ENCODE data around the gene LSM11.

LSM11 gene

DNA sequence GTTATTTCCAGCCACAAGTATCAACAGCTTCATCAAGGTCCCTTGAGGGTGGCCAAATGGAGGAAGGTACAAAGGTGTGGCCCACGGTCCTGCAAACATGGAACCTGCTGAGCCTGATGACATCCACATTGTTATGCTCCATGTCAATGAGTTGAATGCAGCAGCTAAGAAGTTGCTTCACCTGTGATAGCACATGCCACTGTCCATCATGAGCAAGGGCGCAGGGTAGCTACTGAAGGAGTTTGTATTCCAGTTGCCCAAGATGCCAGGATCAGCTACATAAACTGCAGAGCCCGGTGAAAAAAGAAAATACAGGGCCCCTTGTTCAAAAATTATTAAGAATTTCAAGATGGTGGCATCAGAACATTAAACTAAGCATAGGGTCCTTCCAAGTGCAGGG lies 24.2 kb downstream of the LSM11 start:
- no peaks in the 10 kb centered on the region for H3K4me1 ChIP-seq (ENCODE audit: control insufficient read depth, insufficient read depth, low read length)
- H3K4me3 ChIP-seq (ENCODE audit: low read length) = no peak overlapping the region
- H3K27me3 ChIP-seq (ENCODE audit: control insufficient read depth, insufficient read depth, low read length) = no peaks in the 10 kb centered on the region
- no peak overlapping the region for H3K27ac ChIP-seq (ENCODE audit: low read length)
- H3K9me3 ChIP-seq (ENCODE audit: control insufficient read depth, insufficient read depth, low read length) = no peaks in the 10 kb centered on the region
- WGBS (ENCODE audit: insufficient coverage, insufficient read length) = no CpG with 5 or more reads among the region's 3 CpGs
- DNase-seq (ENCODE audit: low read depth, low spot score) = no peak
- no peaks in the 10 kb centered on the region for H3K36me3 ChIP-seq (ENCODE audit: control insufficient read depth, insufficient read depth, low read length)

DNA sequence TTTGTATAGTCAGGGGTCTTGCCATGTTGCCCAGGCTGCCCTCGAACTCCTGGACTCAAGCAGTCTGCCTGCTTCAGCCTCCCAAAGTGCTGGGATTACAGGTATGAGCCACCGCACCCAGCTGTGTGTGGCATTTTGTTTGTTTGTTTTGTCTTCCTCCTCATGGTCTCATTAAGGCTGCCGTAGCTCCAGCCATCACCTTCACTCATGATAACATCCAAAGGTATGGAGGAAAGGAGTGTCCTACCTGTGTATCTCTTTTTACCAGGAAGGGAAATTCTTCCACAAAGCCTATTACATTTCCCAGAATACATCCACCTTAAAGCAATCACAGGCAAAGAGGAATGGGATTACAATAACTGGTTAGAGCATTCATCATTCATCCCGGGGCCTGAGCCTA lies 27.2 kb downstream of the LSM11 start:
- DNase-seq (ENCODE audit: low read depth, low spot score) = no peak
- Histone ChIP-seq H3K4me3 (ENCODE audit: low read length) (no peak overlapping the region), H3K36me3 (ENCODE audit: control insufficient read depth, insufficient read depth, low read length) (no peaks in the 10 kb centered on the region), H3K27ac (ENCODE audit: low read length) (no peak overlapping the region), H3K9me3 (ENCODE audit: control insufficient read depth, insufficient read depth, low read length) (no peaks in the 10 kb centered on the region), H3K4me1 (ENCODE audit: control insufficient read depth, insufficient read depth, low read length) (no peaks in the 10 kb centered on the region), H3K27me3 (ENCODE audit: control insufficient read depth, insufficient read depth, low read length) (no peaks in the 10 kb centered on the region)
- no CpG with 5 or more reads among the region's 4 CpGs for WGBS (ENCODE audit: insufficient coverage, insufficient read length)

DNA sequence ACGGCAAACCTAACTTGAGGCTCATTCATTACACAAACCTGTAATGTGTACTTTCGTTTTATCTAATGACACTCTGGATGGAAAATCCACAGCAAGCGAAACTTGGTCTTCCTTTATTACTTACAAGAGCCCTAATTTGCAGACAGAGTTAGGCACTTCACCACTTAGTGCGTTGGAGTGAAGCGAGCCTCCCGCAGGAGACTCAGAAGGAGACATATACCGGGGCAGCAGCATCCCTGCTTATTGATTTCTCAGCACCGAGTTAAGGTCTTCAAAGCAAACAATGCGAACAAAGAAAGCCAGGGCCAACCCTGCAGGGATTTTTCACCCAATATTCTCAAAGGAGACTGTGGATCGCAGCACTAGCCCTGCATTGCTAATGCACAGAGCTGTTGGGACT lies 28.6 kb downstream of the LSM11 start:
- Histone ChIP-seq H3K4me1 (ENCODE audit: control insufficient read depth, insufficient read depth, low read length) (no peaks in the 10 kb centered on the region), H3K36me3 (ENCODE audit: control insufficient read depth, insufficient read depth, low read length) (no peaks in the 10 kb centered on the region), H3K4me3 (ENCODE audit: low read length) (no peak overlapping the region), H3K27me3 (ENCODE audit: control insufficient read depth, insufficient read depth, low read length) (no peaks in the 10 kb centered on the region), H3K27ac (ENCODE audit: low read length) (no peak overlapping the region), H3K9me3 (ENCODE audit: control insufficient read depth, insufficient read depth, low read length) (no peaks in the 10 kb centered on the region)
- no peak for DNase-seq (ENCODE audit: low read depth, low spot score)
- WGBS (ENCODE audit: insufficient coverage, insufficient read length) = no CpG with 5 or more reads among the region's 10 CpGs

DNA sequence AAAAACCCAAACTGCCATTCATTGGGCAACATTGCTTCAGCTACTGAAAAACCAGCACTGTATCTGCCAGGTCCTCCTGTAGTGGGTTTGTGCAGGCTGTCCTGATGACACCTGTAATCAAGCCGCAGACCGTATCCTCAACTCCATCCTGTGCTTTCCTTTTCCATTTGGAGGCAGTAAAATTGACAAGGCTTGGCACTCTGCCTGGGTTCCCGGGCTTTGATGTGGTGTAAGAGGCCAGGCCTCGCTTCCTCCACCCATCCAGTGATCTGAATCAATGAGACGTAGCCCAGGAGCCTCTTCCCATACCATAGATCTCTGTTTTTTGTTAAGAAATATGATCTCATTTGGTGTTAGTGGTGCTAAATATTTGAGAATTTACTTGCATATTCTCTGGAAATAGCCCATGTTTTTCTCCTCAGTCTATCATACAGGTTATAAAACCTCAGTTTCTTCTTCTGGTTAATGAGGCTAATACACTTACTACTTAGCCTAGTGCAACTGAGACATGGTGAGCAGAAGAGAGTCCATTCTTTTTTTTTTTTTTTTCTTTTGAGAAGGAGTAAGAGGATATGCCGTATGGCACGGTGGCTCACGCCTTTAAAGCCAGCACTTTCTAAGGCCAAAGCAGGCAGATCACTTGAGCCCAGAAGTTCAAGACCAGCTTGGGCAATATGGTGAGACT lies 34.8 kb downstream of the LSM11 start:
- DNase-seq (ENCODE audit: low read depth, low spot score) = no peak
- no peak overlapping the region for H3K4me3 ChIP-seq (ENCODE audit: low read length)
- no CpG with 5 or more reads among the region's 8 CpGs for WGBS (ENCODE audit: insufficient coverage, insufficient read length)

DNA sequence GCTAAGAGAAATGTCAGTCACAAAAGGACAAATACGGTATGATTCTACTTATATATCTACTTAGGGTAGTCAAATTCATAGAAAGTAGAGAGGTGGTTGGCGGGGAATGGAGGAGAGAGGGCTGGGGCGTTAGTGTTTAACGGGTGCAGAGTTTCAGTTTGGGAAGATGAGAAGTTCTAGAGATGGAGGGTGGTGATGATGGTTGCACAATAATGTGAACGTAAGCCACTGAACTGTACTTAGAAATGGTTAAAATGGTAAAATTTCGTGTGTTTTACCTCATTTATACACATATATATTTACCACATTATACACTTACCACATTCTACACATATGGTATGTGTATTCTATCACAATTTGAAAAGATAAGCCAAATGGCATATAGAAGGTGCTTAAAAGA lies 35.7 kb downstream of the LSM11 start:
- DNase-seq (ENCODE audit: low read depth, low spot score) = no peak
- Histone ChIP-seq H3K4me1 (ENCODE audit: control insufficient read depth, insufficient read depth, low read length) (no peaks in the 10 kb centered on the region), H3K36me3 (ENCODE audit: control insufficient read depth, insufficient read depth, low read length) (no peaks in the 10 kb centered on the region), H3K27me3 (ENCODE audit: control insufficient read depth, insufficient read depth, low read length) (no peaks in the 10 kb centered on the region), H3K27ac (ENCODE audit: low read length) (no peak overlapping the region), H3K4me3 (ENCODE audit: low read length) (no peak overlapping the region), H3K9me3 (ENCODE audit: control insufficient read depth, insufficient read depth, low read length) (no peaks in the 10 kb centered on the region)
- WGBS (ENCODE audit: insufficient coverage, insufficient read length) = 100% methylated on average over 3 of the region's 6 CpGs

More for the DNA sequence above, 34.8 kb downstream of the LSM11 start:
- Histone ChIP-seq H3K27me3 (ENCODE audit: control insufficient read depth, insufficient read depth, low read length) (no peaks in the 10 kb centered on the region), H3K9me3 (ENCODE audit: control insufficient read depth, insufficient read depth, low read length) (no peaks in the 10 kb centered on the region), H3K36me3 (ENCODE audit: control insufficient read depth, insufficient read depth, low read length) (no peaks in the 10 kb centered on the region), H3K27ac (ENCODE audit: low read length) (no peak overlapping the region), H3K4me1 (ENCODE audit: control insufficient read depth, insufficient read depth, low read length) (no peaks in the 10 kb centered on the region)

DNA sequence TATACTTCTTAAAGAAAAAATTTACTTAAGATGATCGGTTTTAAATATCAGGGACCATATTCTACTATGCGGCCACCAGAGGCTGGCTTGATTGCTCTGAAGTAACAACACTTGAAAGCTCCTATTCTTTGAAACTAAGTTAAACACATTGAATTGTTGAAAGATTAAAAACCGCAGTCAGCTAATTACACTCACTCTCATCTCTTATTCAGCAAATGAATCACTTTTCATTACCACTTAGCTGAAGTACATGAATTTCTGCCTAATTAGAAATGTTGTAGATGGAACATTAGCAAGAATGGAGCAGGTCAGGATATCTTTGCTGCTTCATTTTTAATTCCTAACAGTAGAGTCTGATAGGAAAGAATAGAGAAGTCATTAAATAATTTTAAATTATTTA lies 42.3 kb downstream of the LSM11 start:
- Histone ChIP-seq H3K36me3 (ENCODE audit: control insufficient read depth, insufficient read depth, low read length) (peaks cover 3% of the 10 kb centered on the region; the same call in 1 of the 2 replicates), H3K27me3 (ENCODE audit: control insufficient read depth, insufficient read depth, low read length) (no peaks in the 10 kb centered on the region), H3K4me3 (ENCODE audit: low read length) (no peak overlapping the region), H3K27ac (ENCODE audit: low read length) (no peak overlapping the region), H3K9me3 (ENCODE audit: control insufficient read depth, insufficient read depth, low read length) (no peaks in the 10 kb centered on the region), H3K4me1 (ENCODE audit: control insufficient read depth, insufficient read depth, low read length) (no peaks in the 10 kb centered on the region)
- WGBS (ENCODE audit: insufficient coverage, insufficient read length) = no CpG with 5 or more reads among the region's 3 CpGs
- no peak for DNase-seq (ENCODE audit: low read depth, low spot score)

DNA sequence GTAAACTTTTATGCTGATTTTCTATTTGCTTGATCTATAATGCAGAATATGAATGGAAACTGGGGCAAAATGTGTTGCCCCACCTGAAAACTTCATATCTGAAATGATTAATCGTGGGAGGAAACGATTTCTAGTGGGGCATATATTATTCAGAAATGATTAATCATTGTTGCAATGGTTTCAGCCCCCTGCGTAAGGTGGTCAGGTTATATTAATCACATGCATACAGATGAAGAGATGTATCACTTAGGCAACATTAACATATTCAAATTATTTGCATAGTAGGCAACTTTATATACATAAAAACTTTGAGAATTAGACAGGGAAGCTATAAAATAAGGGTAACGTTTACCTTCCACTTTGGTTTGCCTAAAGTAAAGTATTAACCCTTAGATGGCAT lies 49.8 kb downstream of the LSM11 start:
- H3K9me3 ChIP-seq (ENCODE audit: control insufficient read depth, insufficient read depth, low read length) = no peaks in the 10 kb centered on the region
- DNase-seq (ENCODE audit: low read depth, low spot score) = no peak
- H3K27ac ChIP-seq (ENCODE audit: low read length) = no peak overlapping the region
- no peaks in the 10 kb centered on the region; the same call in 1 of the 2 replicates for H3K36me3 ChIP-seq (ENCODE audit: control insufficient read depth, insufficient read depth, low read length)
- no CpG with 5 or more reads among the region's 4 CpGs for WGBS (ENCODE audit: insufficient coverage, insufficient read length)
- H3K4me1 ChIP-seq (ENCODE audit: control insufficient read depth, insufficient read depth, low read length) = no peaks in the 10 kb centered on the region
- H3K4me3 ChIP-seq (ENCODE audit: low read length) = no peak overlapping the region
- no peaks in the 10 kb centered on the region for H3K27me3 ChIP-seq (ENCODE audit: control insufficient read depth, insufficient read depth, low read length)

DNA sequence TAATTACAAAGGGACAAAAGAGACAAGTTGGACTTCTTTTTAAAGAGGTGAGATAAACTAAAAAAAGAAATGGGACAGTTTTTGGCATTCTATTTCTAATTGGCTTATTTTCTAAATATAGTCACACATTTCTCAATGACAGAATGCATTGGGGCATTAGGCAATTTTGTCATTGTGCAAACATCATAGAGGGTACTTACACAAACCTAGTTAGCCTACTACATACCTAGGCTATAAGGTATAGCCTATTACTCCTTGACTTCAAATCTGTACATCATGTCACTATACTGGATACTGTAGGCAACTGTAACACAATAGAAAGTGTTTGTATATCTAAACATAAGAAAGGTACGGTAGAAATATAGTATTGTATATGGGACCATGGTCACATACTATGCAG lies 56.1 kb downstream of the LSM11 start:
- WGBS (ENCODE audit: insufficient coverage, insufficient read length) = no CpG with 5 or more reads among the region's 1 CpG
- Histone ChIP-seq H3K36me3 (ENCODE audit: control insufficient read depth, insufficient read depth, low read length) (peaks cover 2% of the 10 kb centered on the region; the same call in 1 of the 2 replicates), H3K27me3 (ENCODE audit: control insufficient read depth, insufficient read depth, low read length) (no peaks in the 10 kb centered on the region), H3K27ac (ENCODE audit: low read length) (no peak overlapping the region), H3K4me1 (ENCODE audit: control insufficient read depth, insufficient read depth, low read length) (no peaks in the 10 kb centered on the region), H3K9me3 (ENCODE audit: control insufficient read depth, insufficient read depth, low read length) (no peaks in the 10 kb centered on the region), H3K4me3 (ENCODE audit: low read length) (no peak overlapping the region)
- DNase-seq (ENCODE audit: low read depth, low spot score) = no peak

DNA sequence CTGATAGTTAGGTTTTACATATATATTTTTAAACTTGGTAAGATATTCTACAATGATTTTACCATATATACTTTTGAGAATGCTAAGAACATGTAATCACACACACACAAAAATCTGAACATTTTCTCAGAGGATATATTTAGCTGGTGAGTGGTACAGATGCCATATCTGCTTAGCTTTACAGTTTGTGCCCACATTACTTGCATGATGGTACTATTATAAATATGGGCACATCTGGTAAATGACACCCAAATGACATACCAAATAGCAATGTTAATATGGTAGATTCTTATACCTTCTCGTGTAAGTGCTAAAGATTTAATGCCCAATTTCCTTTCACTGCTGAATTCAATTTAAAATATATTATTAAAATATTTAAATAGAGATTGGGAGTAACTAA lies 56.6 kb downstream of the LSM11 start:
- no peak overlapping the region for H3K4me3 ChIP-seq (ENCODE audit: low read length)
- WGBS (ENCODE audit: insufficient coverage, insufficient read length) = no CpG with 5 or more reads among the region's 1 CpG
- H3K36me3 ChIP-seq (ENCODE audit: control insufficient read depth, insufficient read depth, low read length) = peaks cover 2% of the 10 kb centered on the region; the same call in 1 of the 2 replicates
- no peaks in the 10 kb centered on the region for H3K9me3 ChIP-seq (ENCODE audit: control insufficient read depth, insufficient read depth, low read length)
- no peaks in the 10 kb centered on the region for H3K4me1 ChIP-seq (ENCODE audit: control insufficient read depth, insufficient read depth, low read length)
- no peaks in the 10 kb centered on the region for H3K27me3 ChIP-seq (ENCODE audit: control insufficient read depth, insufficient read depth, low read length)
- no peak for DNase-seq (ENCODE audit: low read depth, low spot score)
- H3K27ac ChIP-seq (ENCODE audit: low read length) = no peak overlapping the region

DNA sequence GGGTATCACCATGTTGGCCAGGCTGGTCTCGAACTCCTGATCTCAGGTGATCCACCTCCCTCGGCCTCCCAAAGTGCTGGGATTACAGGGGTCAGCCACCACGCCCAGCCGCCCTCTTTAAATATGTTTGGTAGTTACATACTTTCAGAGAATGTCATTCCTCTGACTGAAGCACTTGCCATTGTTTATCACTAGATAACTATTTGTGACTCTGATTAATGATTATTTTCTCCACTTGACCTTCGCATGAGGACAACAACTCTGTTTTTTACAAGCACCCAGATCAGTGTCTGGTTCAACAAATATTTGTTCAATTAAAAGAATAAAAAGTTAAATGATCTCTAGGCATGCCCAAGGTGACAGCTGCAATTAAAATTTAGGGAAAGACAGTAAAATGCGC lies 59.2 kb downstream of the LSM11 start:
- no peaks in the 10 kb centered on the region for H3K27me3 ChIP-seq (ENCODE audit: control insufficient read depth, insufficient read depth, low read length)
- DNase-seq (ENCODE audit: low read depth, low spot score) = no peak
- H3K9me3 ChIP-seq (ENCODE audit: control insufficient read depth, insufficient read depth, low read length) = no peaks in the 10 kb centered on the region
- peaks cover 5% of the 10 kb centered on the region; the same call in 1 of the 2 replicates for H3K36me3 ChIP-seq (ENCODE audit: control insufficient read depth, insufficient read depth, low read length)
- no peaks in the 10 kb centered on the region for H3K4me1 ChIP-seq (ENCODE audit: control insufficient read depth, insufficient read depth, low read length)
- no peak overlapping the region for H3K27ac ChIP-seq (ENCODE audit: low read length)
- WGBS (ENCODE audit: insufficient coverage, insufficient read length) = no CpG with 5 or more reads among the region's 6 CpGs
- H3K4me3 ChIP-seq (ENCODE audit: low read length) = no peak overlapping the region

DNA sequence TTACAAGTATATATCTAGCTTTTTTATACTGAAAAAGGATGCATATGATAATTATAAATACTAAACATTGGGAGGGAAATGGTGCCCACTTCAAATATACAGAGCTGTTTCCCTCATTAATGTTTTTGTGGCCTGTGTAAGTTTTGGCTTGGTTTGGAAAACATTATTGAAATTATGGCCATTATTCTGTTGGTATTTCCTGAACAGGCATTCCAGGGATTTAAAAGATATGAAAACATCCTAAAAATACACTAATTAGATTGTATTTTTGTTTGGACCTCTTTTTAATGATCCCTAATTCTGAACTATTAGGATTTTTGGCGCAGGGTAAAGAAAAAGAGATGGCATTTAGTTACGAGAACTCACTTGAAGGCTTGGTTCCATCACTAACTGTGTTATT lies 64.5 kb downstream of the LSM11 start:
- DNase-seq (ENCODE audit: low read depth, low spot score) = no peak
- Histone ChIP-seq H3K4me3 (ENCODE audit: low read length) (no peak overlapping the region), H3K9me3 (ENCODE audit: control insufficient read depth, insufficient read depth, low read length) (no peaks in the 10 kb centered on the region), H3K36me3 (ENCODE audit: control insufficient read depth, insufficient read depth, low read length) (peaks cover 7% of the 10 kb centered on the region; the same call in 1 of the 2 replicates), H3K4me1 (ENCODE audit: control insufficient read depth, insufficient read depth, low read length) (no peaks in the 10 kb centered on the region), H3K27me3 (ENCODE audit: control insufficient read depth, insufficient read depth, low read length) (no peaks in the 10 kb centered on the region), H3K27ac (ENCODE audit: low read length) (no peak overlapping the region)
- WGBS (ENCODE audit: insufficient coverage, insufficient read length) = no CpG with 5 or more reads among the region's 2 CpGs
